Activated CD8-positive, alpha-beta memory T cell treated with anti-CD3 and anti-CD28 coated beads for 1 hour (primary cell): Measurements from ENCODE around the gene AFDN.
"Not testable (repeated sequence)": the region's sequence is repeated elsewhere in the genome, so short reads cannot be mapped to it uniquely, and the experiment has no call there.

Source experiments
- DNase-seq, 2 donors: peaks; one replicate each; pipeline ENCODE4 v3.0.0-alpha.2; 2020; ENCODE audit warnings: low read depth in 1 of 2; ENCODE audit errors: extremely low read depth in 1 of 2

Gene AFDN

DNA sequence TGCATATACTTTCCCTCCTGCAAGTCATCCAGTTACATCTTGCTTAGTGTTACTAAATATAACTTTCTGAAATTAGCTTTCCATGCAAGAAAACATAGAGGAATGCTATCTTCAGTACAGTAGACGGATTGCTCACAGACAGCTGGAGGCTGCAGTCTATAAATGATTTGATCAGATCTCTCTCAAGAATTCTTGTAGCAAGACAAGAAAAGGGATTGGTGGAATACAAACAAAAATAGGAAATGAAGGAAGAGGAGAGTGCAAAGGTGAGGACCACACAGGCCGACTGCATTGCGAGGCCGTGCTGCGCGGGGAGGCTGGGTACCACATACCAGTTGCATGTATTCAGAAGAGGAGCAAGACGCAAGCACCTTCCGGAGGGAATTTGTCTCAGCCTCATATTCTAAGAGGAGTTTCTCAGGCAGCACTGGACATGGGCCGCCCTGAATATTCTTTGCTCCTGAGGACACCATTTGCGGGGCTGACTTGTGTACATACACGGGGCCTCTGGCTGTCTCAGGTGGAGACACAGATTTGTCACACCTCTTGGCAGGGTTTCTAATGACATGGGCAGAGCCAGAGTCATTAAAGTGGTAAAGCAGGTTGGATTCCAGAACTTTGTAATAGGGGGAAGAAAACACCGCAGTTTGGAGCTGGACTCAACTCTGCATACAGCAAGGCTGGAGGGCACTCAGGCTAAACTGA, 148.1 kb downstream of the AFDN start:
- DNase-seq: no peak

DNA sequence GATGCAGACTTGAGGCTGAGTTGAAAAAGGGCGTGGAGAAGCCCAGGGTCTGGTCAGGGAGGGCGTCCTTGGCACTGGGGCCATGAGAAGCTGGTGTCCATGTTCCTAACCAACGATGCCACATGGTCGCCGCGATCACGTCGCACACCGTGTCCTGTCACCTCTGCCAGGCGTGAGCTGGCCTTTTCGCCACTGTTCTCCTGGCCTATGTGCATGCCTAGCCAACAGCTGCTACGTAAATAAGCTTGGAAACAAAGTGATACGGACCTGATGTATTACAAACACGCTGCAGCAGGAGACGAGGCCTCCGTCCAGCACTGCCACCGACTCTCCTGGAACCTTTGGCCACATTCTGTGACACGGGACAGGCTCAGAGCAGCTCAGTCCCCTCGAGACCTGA, 148.7 kb downstream of the AFDN start:
- DNase-seq: no peak

GRCh38 chr6:167976116-167976657, 149.5 kb downstream of the AFDN start:
- DNase-seq: not testable (repeated sequence)

DNA sequence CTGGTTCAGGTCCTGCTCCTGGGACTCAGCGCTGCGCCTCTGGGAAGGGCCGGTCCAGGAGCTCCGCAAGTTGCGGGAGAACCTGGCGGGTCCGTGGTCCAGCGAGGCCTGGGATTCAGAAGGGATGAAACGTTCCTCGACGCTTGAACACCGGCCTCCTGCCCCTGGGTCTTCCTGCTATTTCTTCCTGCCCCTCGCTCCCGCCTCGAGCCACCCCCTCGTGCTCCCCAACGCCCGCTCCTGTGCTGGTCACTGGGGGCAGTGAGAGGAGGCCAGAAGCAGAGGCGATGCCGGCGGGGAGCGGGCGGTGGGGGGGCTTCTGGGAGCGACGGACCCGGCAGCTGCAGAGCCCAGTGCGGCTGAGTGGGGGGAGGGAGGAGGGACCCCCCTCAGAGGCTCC, 150.0 kb downstream of the AFDN start:
- no peak for DNase-seq

- no peak for DNase-seq
These were observed 151.2 kb downstream of the AFDN start for GRCh38 chr6:167977717-167978467.

- no peak for DNase-seq
These were observed 151.9 kb downstream of the AFDN start for GRCh38 chr6:167978607-167979006.

DNA sequence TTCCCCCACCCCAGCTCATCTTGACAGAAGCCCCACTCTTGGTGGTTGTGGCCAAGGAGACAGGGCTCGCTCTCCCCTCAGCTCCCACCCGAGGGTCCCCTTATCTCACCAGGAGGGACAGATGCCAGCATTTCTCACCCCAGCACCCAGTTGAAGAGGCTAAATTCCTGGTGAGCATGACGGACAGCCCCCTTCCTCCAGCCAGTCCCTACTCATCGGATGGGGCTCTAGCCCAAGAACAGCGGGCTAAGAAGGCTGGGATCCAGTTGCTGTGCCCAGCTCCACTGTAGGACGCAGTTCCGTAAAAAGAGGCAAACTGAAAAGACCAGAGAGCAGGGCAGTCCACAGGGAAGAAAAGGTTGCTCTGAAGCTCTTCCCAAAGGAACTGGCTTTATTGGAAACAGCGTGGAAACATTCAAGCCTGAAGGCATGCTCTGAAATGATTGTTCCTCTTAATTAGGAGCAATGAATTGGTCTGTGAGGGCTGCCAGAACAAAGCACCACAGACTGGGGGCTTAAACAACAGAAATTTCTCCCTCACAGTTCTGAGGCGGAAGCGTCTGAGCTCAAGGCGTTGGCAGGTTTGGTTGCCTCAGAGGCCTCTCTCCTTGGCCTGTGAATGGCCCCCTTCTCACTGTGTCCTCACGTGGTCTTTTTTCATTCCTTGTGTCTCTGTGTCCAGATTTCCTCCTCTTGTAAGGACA, 152.9 kb downstream of the AFDN start:
- no peak for DNase-seq

GRCh38 chr6:167980911-167981580, 154.3 kb downstream of the AFDN start:
- DNase-seq: no peak

DNA sequence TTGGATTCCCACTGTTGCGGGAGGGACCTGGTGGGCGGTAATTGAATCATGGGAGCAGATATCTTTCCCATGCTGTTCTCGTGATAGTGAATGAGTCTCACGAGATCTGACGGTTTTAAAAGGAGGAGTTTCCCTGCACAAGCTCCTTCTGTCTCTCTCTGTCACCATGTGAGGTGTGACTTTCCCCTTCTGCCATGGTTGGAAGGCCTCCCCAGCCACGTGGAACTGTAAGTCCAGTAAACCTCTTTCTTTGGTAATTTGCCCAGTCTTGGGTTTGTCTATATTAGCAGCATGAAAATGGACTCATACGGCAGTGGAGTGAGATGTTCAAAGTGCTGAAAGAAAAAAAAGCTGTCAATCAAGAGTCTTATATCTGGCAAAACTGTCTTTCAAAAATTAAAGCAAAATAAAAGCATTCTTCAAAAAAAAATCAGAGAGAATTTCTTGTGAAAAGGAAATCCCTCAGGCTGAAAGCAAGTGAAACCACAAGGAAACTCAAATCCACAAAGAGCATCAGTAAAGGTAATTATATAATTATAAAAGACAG, 155.3 kb downstream of the AFDN start:
- no peak for DNase-seq

DNA sequence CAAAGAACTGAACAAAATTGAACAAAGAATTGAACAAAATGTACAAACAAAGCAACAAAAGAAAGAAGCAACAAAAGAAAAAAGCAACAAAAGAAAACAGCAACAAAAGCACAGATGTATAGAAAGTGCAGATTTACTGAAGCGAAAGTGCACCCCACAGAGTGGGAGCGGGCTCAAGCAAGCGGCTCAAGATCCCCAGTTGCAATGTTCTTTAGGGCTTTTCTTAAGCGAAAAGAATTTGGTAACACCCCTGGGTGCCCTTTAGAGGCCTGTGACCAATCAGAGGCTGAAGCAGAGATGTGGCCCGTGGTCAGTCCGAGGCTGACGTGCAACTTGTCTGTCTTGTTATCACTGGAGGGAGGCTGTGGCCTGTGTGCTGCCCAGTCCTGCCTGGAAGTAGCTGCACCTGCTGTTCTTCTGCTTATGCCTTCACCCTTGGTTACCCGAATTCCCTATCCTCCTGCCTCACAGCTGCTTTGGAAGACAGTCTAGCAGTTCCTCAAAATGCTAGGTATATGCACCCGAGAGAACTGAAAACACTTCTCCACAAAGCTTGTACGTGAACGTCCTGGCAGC, 157.5 kb downstream of the AFDN start:
- DNase-seq: no peak

DNA sequence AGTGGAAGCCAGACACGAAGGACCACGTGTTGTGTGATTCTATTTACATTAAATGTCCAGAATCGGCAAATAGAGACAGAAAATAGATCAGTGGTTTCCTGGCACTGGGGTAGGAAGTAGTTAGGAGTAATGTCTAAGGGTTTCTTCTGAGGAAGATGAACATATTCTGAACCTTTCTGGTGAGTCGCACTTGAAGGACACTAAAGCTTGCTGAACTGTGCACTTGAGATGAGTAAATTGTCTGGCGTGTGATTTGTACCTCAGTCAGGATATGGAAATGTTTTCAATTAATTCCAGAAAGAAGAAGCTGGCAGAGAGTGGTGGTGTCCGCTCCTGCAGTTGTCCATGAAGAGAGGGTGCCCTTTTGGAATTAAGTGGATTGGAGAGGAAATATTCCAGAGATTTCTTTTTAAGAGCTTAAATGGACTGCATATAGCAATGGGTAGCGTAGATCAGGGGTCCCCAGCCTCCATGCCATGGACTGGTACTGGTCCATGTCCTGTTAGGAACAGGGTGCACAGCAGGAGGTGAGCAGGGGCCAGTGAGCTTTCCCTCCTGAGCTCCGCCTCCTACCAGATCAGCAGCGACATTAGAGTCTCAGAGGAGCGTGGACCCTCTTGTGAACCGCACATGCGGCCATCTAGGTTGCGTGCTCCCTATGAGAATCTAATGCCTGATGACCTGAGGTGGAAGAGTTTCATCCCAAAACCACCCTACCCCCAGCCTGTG, 158.3 kb downstream of the AFDN start:
- no peak for DNase-seq

GRCh38 chr6:167985911-167986595, 159.3 kb downstream of the AFDN start:
- no peak for DNase-seq

DNA sequence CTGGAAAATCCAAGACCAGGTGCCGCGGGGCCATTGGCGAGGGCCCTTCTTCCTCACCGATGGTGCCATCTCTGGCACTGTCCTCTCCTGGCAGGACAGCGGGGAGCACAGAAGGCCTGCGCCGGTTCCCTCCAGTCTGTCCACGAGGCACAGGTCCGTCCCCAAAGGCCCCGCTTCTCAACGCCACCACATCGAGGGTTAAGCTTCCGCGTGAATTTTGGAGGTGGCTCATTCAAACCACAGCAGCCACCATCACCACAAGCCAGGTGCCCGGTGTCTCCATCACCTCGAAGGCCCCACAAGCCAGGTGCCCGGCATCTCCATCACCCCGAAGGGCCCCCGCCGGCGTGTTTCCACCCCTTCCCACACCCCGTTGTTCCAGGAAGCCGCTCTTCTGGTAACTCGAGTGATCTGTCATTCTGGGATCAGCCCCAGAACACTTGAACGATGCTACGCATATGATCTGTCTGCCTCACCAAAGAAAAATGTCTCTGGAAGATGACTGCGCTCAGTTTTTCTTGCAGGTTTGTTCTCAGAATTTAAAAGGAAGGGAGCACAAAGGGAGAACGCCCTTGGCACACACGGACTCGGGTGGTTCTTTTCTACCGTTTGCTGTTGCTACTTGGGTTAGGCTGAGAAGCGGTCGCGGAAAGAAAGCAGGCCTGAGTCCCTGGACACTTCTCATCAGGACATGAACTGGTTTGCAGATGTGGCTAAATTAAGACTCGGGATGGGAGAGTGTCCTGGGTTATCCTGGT, 160.9 kb downstream of the AFDN start:
- DNase-seq: no peak

- DNase-seq: no peak
These were observed 161.4 kb downstream of the AFDN start for GRCh38 chr6:167988154-167988495.

- DNase-seq: no peak
These were observed 162.5 kb downstream of the AFDN start for GRCh38 chr6:167988945-167989841.

GRCh38 chr6:167990016-167990945, 163.6 kb downstream of the AFDN start:
- no peak for DNase-seq
